Neural progenitor cell (in vitro differentiated cells): ENCODE measurements around the gene IPCEF1. TPM values are rescaled to one million over a fixed set of nuclear protein-coding genes. Genes with fewer than 3 reads are reported as not detected.

Source experiments
- DNase-seq: peaks from one replicate; pipeline ENCODE4 v3.0.0-alpha.2; 2016; ENCODE audit warnings: low spot score
- H2AFZ ChIP-seq: fragments of 200-600 bp; sonication (generic); replicated peaks from 2 replicates; pipeline ENCODE4 v1.6.1; 2016; ENCODE audit warnings: antibody characterized with exemption
- H3F3A ChIP-seq: fragments of 200-600 bp; sonication (generic); 2 replicates; pipeline ENCODE4 v1.6.1; 2016; ENCODE audit warnings: antibody characterized with exemption, low read depth
- H3K27ac ChIP-seq: fragments of 200-600 bp; sonication (generic); 2 replicates; pipeline ENCODE4 v1.5.1; 2016; ENCODE audit warnings: mild to moderate bottlenecking
- H3K27me3 ChIP-seq: fragments of 200-600 bp; sonication (generic); 2 replicates; pipeline ENCODE4 v1.6.1; 2016; ENCODE audit warnings: mild to moderate bottlenecking, moderate library complexity
- H3K36me3 ChIP-seq: fragments of 200-600 bp; sonication (generic); 2 replicates; pipeline ENCODE4 v1.5.1; 2016
- H3K4me1 ChIP-seq: fragments of 200-600 bp; sonication (generic); 2 replicates; pipeline ENCODE4 v1.6.1; 2016; ENCODE audit warnings: mixed run types
- H3K4me2 ChIP-seq: fragments of 200-600 bp; sonication (generic); 2 replicates; pipeline ENCODE4 v1.6.1; 2016
- H3K4me3 ChIP-seq: fragments of 200-600 bp; sonication (generic); 2 replicates; pipeline ENCODE4 v1.5.1; 2016
- H3K79me2 ChIP-seq: fragments of 200-600 bp; sonication (generic); 2 replicates; pipeline ENCODE4 v1.6.1; 2016; ENCODE audit warnings: low read depth
- H3K9ac ChIP-seq: fragments of 200-600 bp; sonication (generic); 2 replicates; pipeline ENCODE4 v1.6.1; 2016
- H3K9me3 ChIP-seq: fragments of 200-600 bp; sonication (generic); 2 replicates; pipeline ENCODE4 v1.5.1; 2016; ENCODE audit warnings: low read depth
- H4K20me1 ChIP-seq: fragments of 200-600 bp; sonication (generic); 2 replicates; pipeline ENCODE4 v1.6.1; 2016; ENCODE audit warnings: low read depth
- H3K27ac Mint-ChIP-seq: 3 replicates; pipeline ENCODE4 v1.8.0; 2021; ENCODE audit warnings: mixed read lengths
- H3K27me3 Mint-ChIP-seq: 2 replicates; pipeline ENCODE4 v1.8.0; 2022; ENCODE audit warnings: low read depth, mild to moderate bottlenecking, inconsistent platforms, moderate library complexity, mixed read lengths; ENCODE audit not compliant: insufficient read depth
- H3K36me3 Mint-ChIP-seq: 3 replicates; pipeline ENCODE4 v1.8.0; 2021; ENCODE audit warnings: mixed read lengths
- H3K4me1 Mint-ChIP-seq: 3 replicates; pipeline ENCODE4 v1.8.0; 2021; ENCODE audit warnings: mixed read lengths
- H3K4me3 Mint-ChIP-seq: 3 replicates; pipeline ENCODE4 v1.8.0; 2021; ENCODE audit warnings: mild to moderate bottlenecking, moderate library complexity, mixed read lengths
- H3K9me3 Mint-ChIP-seq: 3 replicates; pipeline ENCODE4 v1.8.0; 2020; ENCODE audit warnings: mixed read lengths
- EZH2 ChIP-seq: fragments of 200-600 bp; sonication (generic); IDR thresholded peaks from 2 replicates; pipeline ENCODE4 v1.6.1; 2017; ENCODE audit warnings: antibody characterized with exemption, mild to moderate bottlenecking, moderate library complexity
- EZH2phosphoT487 ChIP-seq: fragments of 200-600 bp; sonication (generic); IDR thresholded peaks from 2 replicates; pipeline ENCODE4 v1.6.1; 2017; ENCODE audit warnings: antibody characterized with exemption
- total RNA-seq: library from RNA; depleted of rRNA; stranded (reverse); fragments of >200 nt; gene quantifications from 2 replicates; pipeline ENCODE4 v1.2.3, GENCODE V29; 2015; ENCODE audit warnings: low replicate concordance
- TF ChIP-seq, protein P1 (sequence below): fragments of 200-600 bp; sonication (generic); IDR thresholded peaks from 2 replicates; pipeline ENCODE4 v1.5.1; 2017; ENCODE audit warnings: antibody characterized with exemption, mild to moderate bottlenecking

Gene IPCEF1
- total RNA-seq, 1 donor from 2014 or later = 0.13 TPM

DNA sequence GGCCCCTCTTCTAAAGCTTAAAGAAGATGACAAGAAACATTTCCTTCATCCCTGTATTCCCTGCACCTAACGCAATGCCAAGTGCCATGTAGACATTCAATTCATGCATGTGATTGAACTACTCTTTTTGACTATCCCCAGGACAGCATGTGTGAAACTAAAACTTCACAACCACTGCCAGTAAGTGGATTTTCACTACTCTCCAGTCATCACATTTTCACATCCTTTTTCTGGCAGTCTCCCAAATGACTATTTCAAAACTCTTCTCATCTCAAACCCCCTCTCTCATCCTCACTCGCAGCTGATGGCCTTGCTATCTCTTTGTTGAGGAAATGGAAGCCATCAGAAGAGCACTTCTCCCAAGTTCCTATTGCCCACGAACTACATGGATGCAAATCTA, 194.9 kb downstream of the IPCEF1 start:
- Mint-ChIP-seq H3K27ac (no peak overlapping the region), H3K27me3 (peaks cover 2% of the 10 kb centered on the region), H3K36me3 (no peaks in the 10 kb centered on the region), H3K4me3 (no peak overlapping the region), H3K4me1 (peaks cover 1% of the 10 kb centered on the region), H3K9me3 (peaks cover 3% of the 10 kb centered on the region)
- no peaks in the 10 kb centered on the region for H3K27me3 ChIP-seq
- TF ChIP-seq, protein P1, sequence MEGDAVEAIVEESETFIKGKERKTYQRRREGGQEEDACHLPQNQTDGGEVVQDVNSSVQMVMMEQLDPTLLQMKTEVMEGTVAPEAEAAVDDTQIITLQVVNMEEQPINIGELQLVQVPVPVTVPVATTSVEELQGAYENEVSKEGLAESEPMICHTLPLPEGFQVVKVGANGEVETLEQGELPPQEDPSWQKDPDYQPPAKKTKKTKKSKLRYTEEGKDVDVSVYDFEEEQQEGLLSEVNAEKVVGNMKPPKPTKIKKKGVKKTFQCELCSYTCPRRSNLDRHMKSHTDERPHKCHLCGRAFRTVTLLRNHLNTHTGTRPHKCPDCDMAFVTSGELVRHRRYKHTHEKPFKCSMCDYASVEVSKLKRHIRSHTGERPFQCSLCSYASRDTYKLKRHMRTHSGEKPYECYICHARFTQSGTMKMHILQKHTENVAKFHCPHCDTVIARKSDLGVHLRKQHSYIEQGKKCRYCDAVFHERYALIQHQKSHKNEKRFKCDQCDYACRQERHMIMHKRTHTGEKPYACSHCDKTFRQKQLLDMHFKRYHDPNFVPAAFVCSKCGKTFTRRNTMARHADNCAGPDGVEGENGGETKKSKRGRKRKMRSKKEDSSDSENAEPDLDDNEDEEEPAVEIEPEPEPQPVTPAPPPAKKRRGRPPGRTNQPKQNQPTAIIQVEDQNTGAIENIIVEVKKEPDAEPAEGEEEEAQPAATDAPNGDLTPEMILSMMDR = no peak
- no peak for TF ChIP-seq EZH2phosphoT487
- TF ChIP-seq EZH2 = no peak
- H3K4me2 ChIP-seq = no peak overlapping the region
- H3K4me1 ChIP-seq = peaks cover 2% of the 10 kb centered on the region
- no peaks in the 10 kb centered on the region for H4K20me1 ChIP-seq
- no peaks in the 10 kb centered on the region for H3K79me2 ChIP-seq
- no peak overlapping the region for H3K4me3 ChIP-seq
- no peak for DNase-seq
- no peaks in the 10 kb centered on the region for H3K9me3 ChIP-seq
- H3F3A ChIP-seq = no peaks in the 10 kb centered on the region
- H3K27ac ChIP-seq = no peak overlapping the region
- H3K9ac ChIP-seq = no peak overlapping the region
- no peak overlapping the region for H2AFZ ChIP-seq
- no peaks in the 10 kb centered on the region for H3K36me3 ChIP-seq

DNA sequence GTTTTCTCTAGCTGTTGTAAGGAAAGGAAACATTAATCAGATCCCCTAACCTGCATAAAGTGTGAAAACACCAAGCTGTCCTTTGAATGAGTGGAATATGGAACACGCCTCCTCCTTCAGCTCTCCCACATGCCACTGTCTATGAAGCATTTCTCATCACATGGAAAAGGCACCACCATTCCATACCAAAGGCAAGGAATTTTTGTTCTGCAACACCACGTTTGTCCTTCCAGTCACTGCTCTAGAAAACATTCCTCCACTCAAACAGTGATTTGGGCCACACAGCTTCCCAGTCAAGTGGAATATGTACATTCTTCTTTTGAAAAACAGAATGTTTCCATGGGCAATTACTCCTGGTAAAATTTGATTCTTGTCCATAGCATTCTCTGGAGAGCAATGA, 197.5 kb downstream of the IPCEF1 start:
- no peak for DNase-seq
- H3K4me1 ChIP-seq = peaks cover 7% of the 10 kb centered on the region
- no peak overlapping the region for H3K4me3 ChIP-seq
- H3K9me3 Mint-ChIP-seq = peaks cover 3% of the 10 kb centered on the region
- TF ChIP-seq, protein P1 = no peak
- TF ChIP-seq EZH2phosphoT487 = no peak
- no peak for TF ChIP-seq EZH2
- H3K4me2 ChIP-seq = no peak overlapping the region
- no peak overlapping the region for H2AFZ ChIP-seq
- H3K4me3 Mint-ChIP-seq = no peak overlapping the region
- no peaks in the 10 kb centered on the region for H3K9me3 ChIP-seq
- no peaks in the 10 kb centered on the region for H3K36me3 ChIP-seq
- H4K20me1 ChIP-seq = no peaks in the 10 kb centered on the region
- peaks cover 2% of the 10 kb centered on the region for H3K27me3 Mint-ChIP-seq
- H3K27me3 ChIP-seq = no peaks in the 10 kb centered on the region
- H3K27ac ChIP-seq = no peak overlapping the region
- no peaks in the 10 kb centered on the region for H3F3A ChIP-seq
- no peaks in the 10 kb centered on the region for H3K79me2 ChIP-seq
- no peak overlapping the region for H3K27ac Mint-ChIP-seq
- H3K4me1 Mint-ChIP-seq = peaks cover 10% of the 10 kb centered on the region
- H3K9ac ChIP-seq = no peak overlapping the region
- H3K36me3 Mint-ChIP-seq = no peaks in the 10 kb centered on the region

DNA sequence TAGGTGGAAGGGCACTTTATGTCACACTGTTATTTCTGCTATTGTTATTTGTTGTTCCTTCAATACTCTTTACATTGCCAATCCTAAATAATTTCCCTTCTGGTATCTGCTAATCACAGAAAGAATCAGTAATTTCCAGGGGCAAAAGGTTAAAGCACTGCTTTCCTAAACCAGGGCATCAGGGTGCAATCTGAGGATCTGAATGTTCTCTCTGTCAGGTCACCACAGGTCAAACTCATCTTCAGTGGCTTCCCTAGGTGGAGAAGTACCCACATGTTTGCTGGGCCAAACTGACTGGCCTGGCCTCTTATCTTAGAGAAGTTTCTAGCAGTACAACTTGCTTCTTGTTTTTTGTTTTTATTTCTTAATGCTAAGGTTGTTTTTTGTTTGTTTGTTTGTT, 198.9 kb downstream of the IPCEF1 start:
- Mint-ChIP-seq H3K27ac (no peak overlapping the region), H3K4me3 (no peak overlapping the region), H3K36me3 (no peaks in the 10 kb centered on the region), H3K4me1 (peaks cover 10% of the 10 kb centered on the region), H3K9me3 (peaks cover 3% of the 10 kb centered on the region), H3K27me3 (peaks cover 2% of the 10 kb centered on the region)
- Histone ChIP-seq H3K4me1 (peaks cover 7% of the 10 kb centered on the region), H3K79me2 (no peaks in the 10 kb centered on the region), H3K4me3 (no peak overlapping the region), H2AFZ (no peak overlapping the region), H3K27me3 (no peaks in the 10 kb centered on the region), H3K4me2 (no peak overlapping the region), H4K20me1 (no peaks in the 10 kb centered on the region), H3K36me3 (no peaks in the 10 kb centered on the region), H3K9ac (no peak overlapping the region), H3F3A (no peaks in the 10 kb centered on the region), H3K9me3 (no peaks in the 10 kb centered on the region), H3K27ac (no peak overlapping the region)
- DNase-seq = no peak
- no peak for TF ChIP-seq EZH2
- TF ChIP-seq EZH2phosphoT487 = no peak
- TF ChIP-seq, protein P1 = no peak
